ENCODE results near the gene SCTR.

The SCTR gene

DNA sequence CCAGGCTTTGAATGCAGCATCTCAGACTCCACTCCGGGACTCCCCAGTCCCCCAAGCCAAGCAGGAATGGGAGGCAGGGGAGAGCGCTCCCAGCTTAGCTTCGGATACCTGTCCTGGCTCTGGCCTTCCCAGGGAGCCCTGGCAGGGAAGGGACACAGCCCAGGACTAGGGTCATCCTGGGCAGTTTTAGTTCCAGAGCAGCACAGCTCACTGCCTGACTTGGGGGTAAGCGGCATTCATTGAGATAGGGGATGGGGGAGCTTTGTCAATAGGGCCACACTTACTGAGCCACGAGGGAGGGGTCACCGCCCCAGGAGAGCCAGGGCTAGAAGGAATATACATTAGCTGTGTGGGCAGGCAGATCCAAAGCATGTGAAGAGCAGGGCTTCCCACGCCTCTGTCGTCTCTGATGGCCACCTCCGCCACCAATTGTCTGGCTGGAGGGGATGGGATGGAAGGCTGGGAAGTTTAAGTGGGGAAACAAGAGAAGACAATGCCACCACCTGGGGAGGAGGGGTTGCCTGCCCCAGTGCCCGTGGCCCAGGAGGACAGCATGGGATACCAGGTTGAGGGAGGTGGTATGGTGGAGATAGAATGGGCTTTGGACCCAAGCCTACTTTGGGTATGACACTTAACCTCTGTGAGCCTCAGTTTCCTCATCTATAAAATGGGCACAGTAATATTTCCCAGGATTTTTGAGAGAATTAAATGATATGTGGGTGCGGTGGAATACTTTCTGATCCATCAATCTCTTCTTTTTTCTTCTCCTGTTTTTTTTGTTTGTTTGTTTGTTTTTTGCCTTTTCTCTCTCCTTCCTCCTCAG, 40.2 kb downstream of the SCTR start:
- Histone ChIP-seq H3K36me3 (ENCODE audit: control insufficient read depth in 5 of 5, insufficient read depth in 5 of 5, low read length in 5 of 5) (no peaks in the 10 kb centered on the region), H3K27ac (ENCODE audit: low read depth, low read length) (peak overlapping the region; percentile 66), H3K4me1 (ENCODE audit: control insufficient read depth in 5 of 5, insufficient read depth in 5 of 5, low read length in 5 of 5) (peaks cover 0 to 73% (median 54%) of the 10 kb centered on the region in 5 donors), H3K9ac (ENCODE audit: low read length in 5 of 5) (peak overlapping the region in 1 of 5 donors; percentile 8), H3K27me3 (ENCODE audit: control insufficient read depth in 5 of 5, insufficient read depth in 4 of 5, low read length in 5 of 5) (no peaks in the 10 kb centered on the region), H3K4me3 (ENCODE audit: low read depth in 1 of 5, low read length in 5 of 5) (no peak overlapping the region), H3K9me3 (ENCODE audit: control insufficient read depth in 5 of 5, low read length in 5 of 5) (no peaks in the 10 kb centered on the region)

DNA sequence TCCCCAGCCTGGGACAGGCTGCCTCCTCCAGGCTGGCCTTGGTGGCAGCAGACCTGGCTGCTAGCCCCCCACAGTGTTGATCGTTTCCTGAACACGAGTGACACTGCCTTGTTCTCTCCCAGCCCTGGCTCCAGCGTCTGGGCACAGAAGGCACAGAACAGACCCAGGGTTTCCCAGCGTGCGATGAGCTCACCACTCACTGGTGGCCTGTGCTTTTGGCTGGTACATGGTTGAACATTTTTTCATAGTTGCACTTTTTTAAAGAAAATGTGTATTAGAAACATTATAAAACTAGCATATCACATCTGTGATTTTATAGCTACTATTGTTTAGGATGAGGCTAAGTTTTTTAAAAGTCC, 40.9 kb downstream of the SCTR start:
- Histone ChIP-seq H3K36me3 (ENCODE audit: control insufficient read depth in 5 of 5, insufficient read depth in 5 of 5, low read length in 5 of 5) (no peaks in the 10 kb centered on the region), H3K9me3 (ENCODE audit: control insufficient read depth in 5 of 5, low read length in 5 of 5) (no peaks in the 10 kb centered on the region), H3K9ac (ENCODE audit: low read length in 5 of 5) (no peak overlapping the region), H3K27ac (ENCODE audit: low read depth, low read length) (peak overlapping the region; percentile 66), H3K4me1 (ENCODE audit: control insufficient read depth in 5 of 5, insufficient read depth in 5 of 5, low read length in 5 of 5) (peaks cover 0 to 65% (median 48%) of the 10 kb centered on the region in 5 donors), H3K4me3 (ENCODE audit: low read depth in 1 of 5, low read length in 5 of 5) (no peak overlapping the region), H3K27me3 (ENCODE audit: control insufficient read depth in 5 of 5, insufficient read depth in 4 of 5, low read length in 5 of 5) (peaks cover 0 to 2% (median 0%) of the 10 kb centered on the region in 5 donors)

DNA sequence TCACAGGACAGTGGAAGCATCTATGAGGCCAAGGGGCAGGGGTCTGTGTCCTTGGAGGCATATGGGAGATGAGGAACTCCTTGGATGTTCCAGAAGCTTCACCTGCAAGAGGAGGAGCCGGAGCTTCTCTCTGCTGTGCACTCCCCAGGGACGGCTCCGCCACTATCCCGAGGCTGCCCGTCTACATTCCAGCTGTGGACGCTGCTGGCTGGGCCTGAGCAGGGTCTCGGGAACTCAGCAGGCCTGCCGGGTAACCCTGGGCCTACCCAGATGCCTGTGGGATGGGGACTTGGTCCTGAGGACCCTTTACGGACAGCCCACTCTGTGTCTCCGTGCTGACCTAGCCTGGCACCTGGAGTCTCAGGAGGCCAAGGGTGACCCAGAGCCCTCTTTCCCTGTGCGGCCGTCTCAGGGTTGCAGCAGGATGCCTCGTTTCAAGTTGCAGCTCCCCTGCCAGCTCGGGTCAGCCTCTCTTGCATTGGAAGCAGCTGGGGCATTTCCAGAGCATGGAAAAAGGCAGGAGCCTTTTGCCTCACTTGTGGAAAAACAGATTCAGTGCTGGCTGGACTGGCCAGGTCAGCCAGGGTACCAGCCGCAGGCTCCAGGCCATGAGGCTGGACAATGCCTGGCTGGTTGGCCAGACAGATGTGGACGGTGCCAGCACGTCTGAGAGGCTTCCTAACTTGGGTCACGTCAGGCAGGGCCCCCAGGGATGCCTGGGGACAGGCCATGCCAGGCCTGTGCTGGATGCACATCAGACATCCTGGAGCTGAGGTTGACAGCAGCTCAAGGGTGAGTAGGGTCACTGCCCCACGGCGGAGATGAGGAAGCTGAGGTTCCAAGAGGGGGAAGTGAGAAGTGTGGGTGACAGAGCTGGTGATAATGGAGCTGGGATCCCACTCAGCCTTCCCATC, 41.5 kb downstream of the SCTR start:
- Histone ChIP-seq H3K4me1 (ENCODE audit: control insufficient read depth in 5 of 5, insufficient read depth in 5 of 5, low read length in 5 of 5) (peaks cover 0 to 59% (median 41%) of the 10 kb centered on the region in 5 donors), H3K4me3 (ENCODE audit: low read depth in 1 of 5, low read length in 5 of 5) (no peak overlapping the region), H3K27me3 (ENCODE audit: control insufficient read depth in 5 of 5, insufficient read depth in 4 of 5, low read length in 5 of 5) (peaks cover 0 to 2% (median 0%) of the 10 kb centered on the region in 5 donors), H3K27ac (ENCODE audit: low read depth, low read length) (peak overlapping the region; percentile 66), H3K9ac (ENCODE audit: low read length in 5 of 5) (no peak overlapping the region), H3K36me3 (ENCODE audit: control insufficient read depth in 5 of 5, insufficient read depth in 5 of 5, low read length in 5 of 5) (no peaks in the 10 kb centered on the region), H3K9me3 (ENCODE audit: control insufficient read depth in 5 of 5, low read length in 5 of 5) (no peaks in the 10 kb centered on the region)

DNA sequence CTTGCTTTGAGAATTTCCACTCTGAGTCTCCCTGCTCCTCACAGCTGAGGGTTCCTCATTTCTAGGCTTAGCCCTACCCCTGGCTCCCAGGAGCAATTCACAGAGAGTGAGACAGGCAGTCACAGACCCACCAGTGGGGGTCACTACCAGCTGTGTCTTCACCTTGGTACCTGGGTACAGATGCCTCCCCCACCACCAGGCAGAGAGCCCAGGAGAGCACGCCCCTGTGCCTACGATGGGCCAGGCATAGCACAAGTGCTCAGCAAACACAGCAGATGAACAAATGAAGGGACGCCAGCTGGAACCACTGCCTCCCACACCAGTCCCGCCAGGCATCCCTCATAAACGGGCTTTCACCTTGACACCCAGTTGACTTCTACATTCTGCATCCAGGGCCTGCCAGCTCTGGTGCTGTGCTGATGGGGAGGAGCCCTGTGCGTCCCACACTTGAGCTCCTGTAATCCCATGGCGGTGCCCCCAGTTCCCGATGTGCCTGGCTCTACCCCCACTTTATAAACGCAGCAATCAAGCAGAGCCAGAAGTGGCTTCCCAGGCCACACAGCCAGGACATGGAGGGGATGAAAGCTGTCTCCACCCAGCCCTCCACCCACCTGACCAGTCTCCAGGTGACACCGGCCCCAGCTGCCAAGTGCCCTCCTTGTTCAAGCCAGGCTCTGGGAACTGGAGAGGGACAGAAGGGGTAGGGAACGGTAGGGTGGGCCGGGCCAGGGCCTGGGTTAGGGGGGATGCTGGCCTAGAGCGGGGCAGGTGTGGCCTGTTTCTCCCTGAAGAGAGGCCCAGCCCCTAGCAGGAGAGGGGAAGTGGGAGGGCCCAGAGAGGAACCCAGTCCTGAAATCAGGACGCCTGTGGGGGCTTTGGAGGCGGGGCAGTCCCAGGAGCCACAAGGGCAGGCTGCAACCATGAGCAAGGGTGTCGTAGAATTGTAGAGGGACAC, 42.5 kb downstream of the SCTR start:
- H3K27me3 ChIP-seq (ENCODE audit: control insufficient read depth in 5 of 5, insufficient read depth in 4 of 5, low read length in 5 of 5) = peaks cover 0 to 2% (median 0%) of the 10 kb centered on the region in 5 donors
- H3K9ac ChIP-seq (ENCODE audit: low read length in 5 of 5) = no peak overlapping the region
- H3K4me1 ChIP-seq (ENCODE audit: control insufficient read depth in 5 of 5, insufficient read depth in 5 of 5, low read length in 5 of 5) = peaks cover 0 to 50% (median 37%) of the 10 kb centered on the region in 5 donors
- H3K36me3 ChIP-seq (ENCODE audit: control insufficient read depth in 5 of 5, insufficient read depth in 5 of 5, low read length in 5 of 5) = no peaks in the 10 kb centered on the region
- H3K9me3 ChIP-seq (ENCODE audit: control insufficient read depth in 5 of 5, low read length in 5 of 5) = no peaks in the 10 kb centered on the region
- H3K4me3 ChIP-seq (ENCODE audit: low read depth in 1 of 5, low read length in 5 of 5) = no peak overlapping the region
- H3K27ac ChIP-seq (ENCODE audit: low read depth, low read length) = peak overlapping the region; percentile 13

- peaks cover 0 to 47% (median 43%) of the 10 kb centered on the region in 5 donors for H3K4me1 ChIP-seq (ENCODE audit: control insufficient read depth in 5 of 5, insufficient read depth in 5 of 5, low read length in 5 of 5)
- H3K27me3 ChIP-seq (ENCODE audit: control insufficient read depth in 5 of 5, insufficient read depth in 4 of 5, low read length in 5 of 5) = peaks cover 0 to 2% (median 0%) of the 10 kb centered on the region in 5 donors
- no peaks in the 10 kb centered on the region for H3K9me3 ChIP-seq (ENCODE audit: control insufficient read depth in 5 of 5, low read length in 5 of 5)
- H3K4me3 ChIP-seq (ENCODE audit: low read depth in 1 of 5, low read length in 5 of 5) = no peak overlapping the region
- no peak overlapping the region for H3K9ac ChIP-seq (ENCODE audit: low read length in 5 of 5)
- H3K27ac ChIP-seq (ENCODE audit: low read depth, low read length) = no peak overlapping the region
- H3K36me3 ChIP-seq (ENCODE audit: control insufficient read depth in 5 of 5, insufficient read depth in 5 of 5, low read length in 5 of 5) = no peaks in the 10 kb centered on the region
These were observed 43.6 kb downstream of the SCTR start for GRCh38 chr2:119480718-119481142.

GRCh38 chr2:119480184-119480583, 44.1 kb downstream of the SCTR start:
- Histone ChIP-seq H3K27me3 (ENCODE audit: control insufficient read depth in 5 of 5, insufficient read depth in 4 of 5, low read length in 5 of 5) (peaks cover 0 to 2% (median 0%) of the 10 kb centered on the region in 5 donors), H3K4me1 (ENCODE audit: control insufficient read depth in 5 of 5, insufficient read depth in 5 of 5, low read length in 5 of 5) (peaks cover 0 to 43% (median 40%) of the 10 kb centered on the region in 5 donors), H3K9me3 (ENCODE audit: control insufficient read depth in 5 of 5, low read length in 5 of 5) (no peaks in the 10 kb centered on the region), H3K9ac (ENCODE audit: low read length in 5 of 5) (no peak overlapping the region), H3K4me3 (ENCODE audit: low read depth in 1 of 5, low read length in 5 of 5) (no peak overlapping the region), H3K27ac (ENCODE audit: low read depth, low read length) (no peak overlapping the region), H3K36me3 (ENCODE audit: control insufficient read depth in 5 of 5, insufficient read depth in 5 of 5, low read length in 5 of 5) (no peaks in the 10 kb centered on the region)

DNA sequence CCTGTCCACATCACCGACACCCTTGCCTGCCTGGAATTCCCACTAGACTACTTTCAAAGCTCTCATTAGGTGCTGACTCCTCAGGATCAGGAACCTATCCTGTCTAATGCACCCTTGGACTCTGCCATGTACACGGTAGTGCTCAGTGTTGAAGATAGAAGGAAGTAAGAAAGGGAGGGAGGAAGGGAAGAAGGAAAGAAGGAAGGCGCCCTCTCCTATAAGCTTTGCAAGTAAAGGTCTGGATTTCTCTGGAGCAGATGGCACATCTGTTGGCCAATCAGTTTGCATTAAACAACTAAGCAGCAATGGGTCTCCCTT, 45.3 kb downstream of the SCTR start:
- no peaks in the 10 kb centered on the region for H3K36me3 ChIP-seq (ENCODE audit: control insufficient read depth in 5 of 5, insufficient read depth in 5 of 5, low read length in 5 of 5)
- peaks cover 0 to 2% (median 0%) of the 10 kb centered on the region in 5 donors for H3K27me3 ChIP-seq (ENCODE audit: control insufficient read depth in 5 of 5, insufficient read depth in 4 of 5, low read length in 5 of 5)
- no peak overlapping the region for H3K27ac ChIP-seq (ENCODE audit: low read depth, low read length)
- peaks cover 0 to 36% (median 31%) of the 10 kb centered on the region in 5 donors for H3K4me1 ChIP-seq (ENCODE audit: control insufficient read depth in 5 of 5, insufficient read depth in 5 of 5, low read length in 5 of 5)
- no peaks in the 10 kb centered on the region for H3K9me3 ChIP-seq (ENCODE audit: control insufficient read depth in 5 of 5, low read length in 5 of 5)
- no peak overlapping the region for H3K4me3 ChIP-seq (ENCODE audit: low read depth in 1 of 5, low read length in 5 of 5)
- no peak overlapping the region for H3K9ac ChIP-seq (ENCODE audit: low read length in 5 of 5)

GRCh38 chr2:119478188-119478977, 45.9 kb downstream of the SCTR start:
- no peak overlapping the region for H3K9ac ChIP-seq (ENCODE audit: low read length in 5 of 5)
- H3K4me3 ChIP-seq (ENCODE audit: low read depth in 1 of 5, low read length in 5 of 5) = no peak overlapping the region
- H3K36me3 ChIP-seq (ENCODE audit: control insufficient read depth in 5 of 5, insufficient read depth in 5 of 5, low read length in 5 of 5) = no peaks in the 10 kb centered on the region
- no peaks in the 10 kb centered on the region for H3K9me3 ChIP-seq (ENCODE audit: control insufficient read depth in 5 of 5, low read length in 5 of 5)
- H3K4me1 ChIP-seq (ENCODE audit: control insufficient read depth in 5 of 5, insufficient read depth in 5 of 5, low read length in 5 of 5) = peaks cover 0 to 30% (median 25%) of the 10 kb centered on the region in 5 donors
- no peak overlapping the region for H3K27ac ChIP-seq (ENCODE audit: low read depth, low read length)
- peaks cover 0 to 2% (median 0%) of the 10 kb centered on the region in 5 donors for H3K27me3 ChIP-seq (ENCODE audit: control insufficient read depth in 5 of 5, insufficient read depth in 4 of 5, low read length in 5 of 5)

DNA sequence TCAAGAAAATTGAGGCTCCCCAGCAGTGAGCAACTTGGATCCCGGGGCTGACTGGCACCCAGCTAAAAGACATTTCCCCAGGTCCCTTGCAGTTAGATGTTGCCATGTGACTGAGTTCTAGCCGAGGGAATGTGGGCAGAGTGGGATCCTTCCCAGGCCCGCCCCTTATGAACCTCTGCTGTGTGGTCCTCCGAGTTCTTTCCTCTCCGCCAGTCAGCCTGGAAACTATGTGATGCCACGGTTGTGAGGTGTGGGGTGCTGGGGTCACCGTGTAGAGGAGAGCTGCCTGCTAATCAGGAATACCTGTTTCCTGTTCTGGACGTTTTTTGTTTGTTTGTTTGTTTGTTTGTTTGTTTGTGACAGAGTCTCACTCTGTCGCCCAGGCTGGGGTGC, 47.2 kb downstream of the SCTR start:
- no peak overlapping the region for H3K9ac ChIP-seq (ENCODE audit: low read length in 5 of 5)
- peaks cover 0 to 2% (median 0%) of the 10 kb centered on the region in 5 donors for H3K27me3 ChIP-seq (ENCODE audit: control insufficient read depth in 5 of 5, insufficient read depth in 4 of 5, low read length in 5 of 5)
- peaks cover 0 to 19% (median 16%) of the 10 kb centered on the region in 5 donors for H3K4me1 ChIP-seq (ENCODE audit: control insufficient read depth in 5 of 5, insufficient read depth in 5 of 5, low read length in 5 of 5)
- H3K27ac ChIP-seq (ENCODE audit: low read depth, low read length) = no peak overlapping the region
- no peaks in the 10 kb centered on the region for H3K9me3 ChIP-seq (ENCODE audit: control insufficient read depth in 5 of 5, low read length in 5 of 5)
- H3K36me3 ChIP-seq (ENCODE audit: control insufficient read depth in 5 of 5, insufficient read depth in 5 of 5, low read length in 5 of 5) = no peaks in the 10 kb centered on the region
- H3K4me3 ChIP-seq (ENCODE audit: low read depth in 1 of 5, low read length in 5 of 5) = no peak overlapping the region
